H9 (cell line): ENCODE results near the gene ARHGAP12. TPM values are rescaled to one million over a fixed set of nuclear protein-coding genes. Genes with fewer than 3 reads are reported as not detected.

Experiments used
- DNase-seq: peaks from one replicate; pipeline ENCODE4 v3.0.0-alpha.2; 2017
- H2AFZ ChIP-seq: one replicate; pipeline ENCODE4 v1.6.1; 2013; ENCODE audit warnings: mild to moderate bottlenecking, low read length, control low read depth, moderate library complexity
- H2AK5ac ChIP-seq: 2 replicates; pipeline ENCODE4 v1.6.1; 2013; ENCODE audit warnings: low read length, control low read depth, mixed read lengths; ENCODE audit not compliant: insufficient read length
- H2BK120ac ChIP-seq: one replicate; pipeline ENCODE4 v1.6.1; 2013; ENCODE audit warnings: low read depth, mild to moderate bottlenecking, low read length, control low read depth, inconsistent platforms; ENCODE audit not compliant: poor library complexity, severe bottlenecking
- H2BK12ac ChIP-seq: 2 replicates; pipeline ENCODE4 v1.6.1; 2013; ENCODE audit warnings: low read length, control low read depth, mixed read lengths, low read depth; ENCODE audit not compliant: insufficient read length
- H2BK15ac ChIP-seq: 2 replicates; pipeline ENCODE4 v1.6.1; 2013; ENCODE audit warnings: low read depth, low read length, control low read depth
- H2BK20ac ChIP-seq: one replicate; pipeline ENCODE4 v1.6.1; 2013; ENCODE audit warnings: low read depth, mild to moderate bottlenecking, low read length, control low read depth, inconsistent platforms; ENCODE audit not compliant: poor library complexity, severe bottlenecking
- H2BK5ac ChIP-seq: 2 replicates; pipeline ENCODE4 v1.6.1; 2013; ENCODE audit warnings: low read length, control low read depth, mixed read lengths; ENCODE audit not compliant: insufficient read length
- H3K14ac ChIP-seq: 2 replicates; pipeline ENCODE4 v1.6.1; 2013; ENCODE audit warnings: low read length, control low read depth; ENCODE audit not compliant: insufficient read depth
- H3K18ac ChIP-seq: 2 replicates; pipeline ENCODE4 v1.6.1; 2013; ENCODE audit warnings: low read depth, mild to moderate bottlenecking, mixed read lengths, low read length, control low read depth; ENCODE audit not compliant: insufficient read length
- H3K23ac ChIP-seq: 2 replicates; pipeline ENCODE4 v1.6.1; 2013; ENCODE audit warnings: low read length, control low read depth, mixed read lengths, low read depth; ENCODE audit not compliant: insufficient read length
- H3K23me2 ChIP-seq: 2 replicates; pipeline ENCODE4 v1.6.1; 2013; ENCODE audit warnings: low read depth, mild to moderate bottlenecking, mixed read lengths, low read length, control low read depth; ENCODE audit not compliant: insufficient read length, poor library complexity, severe bottlenecking
- H3K27ac ChIP-seq: 2 replicates; pipeline ENCODE4 v1.5.1; 2013; ENCODE audit warnings: low read length, control low read depth, mixed read lengths, low read depth; ENCODE audit not compliant: insufficient read length
- H3K27me3 ChIP-seq: 2 replicates; pipeline ENCODE4 v1.6.1; 2013; ENCODE audit warnings: low read length, control low read depth, inconsistent platforms; ENCODE audit not compliant: insufficient read depth
- H3K4ac ChIP-seq: 2 replicates; pipeline ENCODE4 v1.6.1; 2013; ENCODE audit warnings: low read depth, mild to moderate bottlenecking, control low read depth, inconsistent platforms, low read length, moderate library complexity
- H3K4me1 ChIP-seq: 2 replicates; pipeline ENCODE4 v1.6.1; 2013; ENCODE audit warnings: low read length, control low read depth, inconsistent platforms; ENCODE audit not compliant: insufficient read depth
- H3K4me2 ChIP-seq: 2 replicates; pipeline ENCODE4 v1.6.1; 2013; ENCODE audit warnings: low read length, control low read depth, mixed read lengths; ENCODE audit not compliant: insufficient read length, insufficient read depth
- H3K56ac ChIP-seq: 2 replicates; pipeline ENCODE4 v1.6.1; 2013; ENCODE audit warnings: low read depth, mild to moderate bottlenecking, mixed read lengths, low read length, control low read depth; ENCODE audit not compliant: insufficient read length
- H3K79me1 ChIP-seq: 2 replicates; pipeline ENCODE4 v1.6.1; 2013; ENCODE audit warnings: low read depth, mild to moderate bottlenecking, moderate library complexity, low read length, control low read depth, inconsistent platforms; ENCODE audit not compliant: insufficient read depth, poor library complexity, severe bottlenecking
- H3K79me2 ChIP-seq: 2 replicates; pipeline ENCODE4 v1.6.1; 2013; ENCODE audit warnings: low read length, control low read depth, inconsistent platforms; ENCODE audit not compliant: insufficient read depth
- H3K9ac ChIP-seq: 2 replicates; pipeline ENCODE4 v1.6.1; 2013; ENCODE audit warnings: low read length, control low read depth, mixed read lengths; ENCODE audit not compliant: insufficient read length; ENCODE audit errors: extremely low read depth
- H3K9me3 ChIP-seq: one replicate; pipeline ENCODE4 v1.6.1; 2013; ENCODE audit warnings: low read depth, low read length, inconsistent platforms; ENCODE audit not compliant: control insufficient read depth
- H3T11ph ChIP-seq: one replicate; pipeline ENCODE4 v1.6.1; 2013; ENCODE audit warnings: mild to moderate bottlenecking, low read length, control low read depth, inconsistent platforms
- H4K20me1 ChIP-seq: one replicate; pipeline ENCODE4 v1.6.1; 2013; ENCODE audit not compliant: control insufficient read depth, insufficient read length, insufficient read depth
- H4K5ac ChIP-seq: 2 replicates; pipeline ENCODE4 v1.6.1; 2013; ENCODE audit warnings: low read depth, mild to moderate bottlenecking, mixed read lengths, low read length, control low read depth; ENCODE audit not compliant: insufficient read length
- H4K8ac ChIP-seq: replicated peaks from 2 replicates; pipeline ENCODE4 v1.6.1; 2013; ENCODE audit warnings: low read length, control low read depth, mixed read lengths, low read depth; ENCODE audit not compliant: insufficient read length
- H4K91ac ChIP-seq: 2 replicates; pipeline ENCODE4 v1.6.1; 2013; ENCODE audit warnings: low read depth, mild to moderate bottlenecking, moderate library complexity, mixed read lengths, low read length, control low read depth; ENCODE audit not compliant: insufficient read length
- H3K27ac Mint-ChIP-seq, 3 experiments: 2 replicates in 2 of 3; 3 replicates in 1 of 3; pipeline ENCODE4 v1.8.0; 2020 to 2021; ENCODE audit warnings: mixed read lengths in 3 of 3, mild to moderate bottlenecking in 1 of 3, moderate library complexity in 1 of 3
- H3K27me3 Mint-ChIP-seq: 2 replicates; pipeline ENCODE4 v1.8.0; 2021; ENCODE audit warnings: low read depth, mild to moderate bottlenecking, moderate library complexity, mixed read lengths
- H3K36me3 Mint-ChIP-seq, 3 experiments: 2 replicates in 2 of 3; 3 replicates in 1 of 3; pipeline ENCODE4 v1.8.0; 2020 to 2021; ENCODE audit warnings: low read depth in 3 of 3, mixed read lengths in 3 of 3; ENCODE audit not compliant: insufficient read depth in 1 of 3
- H3K4me1 Mint-ChIP-seq, 2 experiments: 2 replicates each; pipeline ENCODE4 v1.8.0; 2020; ENCODE audit warnings: mixed read lengths in 2 of 2
- H3K4me3 Mint-ChIP-seq, 2 experiments: 2 replicates in 1 of 2; 3 replicates in 1 of 2; pipeline ENCODE4 v1.8.0; 2020 to 2021; ENCODE audit warnings: mild to moderate bottlenecking in 2 of 2, mixed read lengths in 2 of 2, moderate library complexity in 1 of 2
- H3K9me3 Mint-ChIP-seq, 2 experiments: 2 replicates in 1 of 2; 3 replicates in 1 of 2; pipeline ENCODE4 v1.8.0; 2020; ENCODE audit warnings: mild to moderate bottlenecking in 2 of 2, mixed read lengths in 2 of 2, moderate library complexity in 1 of 2
- CTCF ChIP-seq: fragments of 200-600 bp; sonication (generic); conservative IDR thresholded peaks from 3 replicates; pipeline ENCODE4 v1.8.0; 2021; ENCODE audit warnings: antibody characterized with exemption, mild to moderate bottlenecking
- WGBS: extraction: QIAGEN DNeasy Blood & Tissue Kit; methylation state at CpG from one replicate; pipeline ENCODE4 v1.1.7; 2013; ENCODE audit warnings: missing lambda C conversion rate, low lambda C conversion rate, mixed read lengths; ENCODE audit not compliant: insufficient read length; ENCODE audit errors: extremely low coverage; 5-methylcytosine and 5-hydroxymethylcytosine counted together
- total RNA-seq: library from RNA; stranded (reverse); gene quantifications from 2 replicates; pipeline ENCODE4 v1.2.1, GENCODE V29; 2021

ARHGAP12 gene
- total RNA-seq, 1 experiment from 2014 or later, result 34.3 TPM

DNA sequence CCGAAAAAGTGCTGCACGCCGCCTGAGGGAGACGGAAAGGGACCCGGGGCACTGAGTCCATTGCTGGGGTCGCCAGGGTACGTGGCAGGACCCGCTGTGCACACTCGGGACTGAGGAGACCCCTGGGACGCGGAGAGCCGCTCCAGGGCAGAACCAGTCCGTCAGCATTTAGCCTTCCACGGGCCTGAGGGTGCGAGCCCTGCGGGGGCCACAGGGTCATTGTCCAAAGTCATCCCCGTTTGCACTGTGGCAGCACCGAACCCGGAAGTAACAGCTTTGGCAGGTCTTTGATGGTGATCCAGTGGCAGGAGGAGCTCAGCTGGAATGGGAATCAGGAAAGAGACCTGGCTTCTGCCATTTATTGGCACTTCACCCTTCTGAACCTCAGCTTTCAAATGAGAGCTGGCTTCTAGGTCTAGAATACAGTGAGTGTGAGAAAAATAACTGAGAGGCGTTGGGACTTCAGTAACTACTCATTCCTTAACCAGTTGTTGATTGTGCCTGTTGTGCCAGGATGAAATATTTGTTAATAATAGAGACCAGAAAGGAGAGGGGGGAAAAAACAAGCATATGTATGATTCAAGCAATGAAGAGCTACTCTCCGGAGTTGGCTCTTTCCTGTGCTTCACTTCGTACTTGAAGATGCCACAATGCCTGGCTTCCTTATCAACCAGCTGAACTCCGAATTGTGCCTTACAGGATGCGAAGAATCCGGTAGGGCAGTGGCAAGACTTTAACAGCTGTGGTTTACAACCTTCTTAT is 811 bp upstream of the ARHGAP12 start:
- Mint-ChIP-seq H3K4me1 (peaks cover 25 to 28% of the 10 kb centered on the region in 2 experiments), H3K27ac (peak overlapping the region in 2 of 3 experiments; percentile 92 to 95; a peak in 5 of 7 replicates), H3K27me3 (no peaks in the 10 kb centered on the region), H3K36me3 (peaks cover 0 to 1% (median 0%) of the 10 kb centered on the region in 3 experiments; a peak in 3 of 7 replicates), H3K4me3 (peak overlapping the region; percentile 86 to 91), H3K9me3 (no peaks in the 10 kb centered on the region; a peak in 1 of 5 replicates)
- H2BK15ac ChIP-seq, result no peak overlapping the region
- no peak overlapping the region for H3T11ph ChIP-seq
- H2BK12ac ChIP-seq, result no peak overlapping the region
- peak; percentile 46 for DNase-seq
- H3K56ac ChIP-seq, result no peak overlapping the region
- H3K9ac ChIP-seq, result peak overlapping the region; percentile 52
- no peaks in the 10 kb centered on the region for H3K27me3 ChIP-seq
- peaks cover 10% of the 10 kb centered on the region for H3K23me2 ChIP-seq
- no peaks in the 10 kb centered on the region for H3K9me3 ChIP-seq
- H4K91ac ChIP-seq, result no peak overlapping the region
- peak overlapping the region; percentile 87 for H3K4me2 ChIP-seq
- peaks cover 23% of the 10 kb centered on the region; the same call in 1 of the 2 replicates for H3K79me2 ChIP-seq
- H3K4ac ChIP-seq, result no peak overlapping the region
- no peak overlapping the region for H2BK120ac ChIP-seq
- no peak overlapping the region for H3K23ac ChIP-seq
- H3K79me1 ChIP-seq, result peaks cover 5% of the 10 kb centered on the region
- H4K8ac ChIP-seq, result no peak overlapping the region
- no peak overlapping the region; the same call in 1 of the 2 replicates for H3K14ac ChIP-seq
- no CpG with 5 or more reads among the region's 25 CpGs for WGBS
- H3K18ac ChIP-seq, result no peak overlapping the region
- H3K27ac ChIP-seq, result no peak overlapping the region
- no peak overlapping the region for H2BK20ac ChIP-seq
- H2AK5ac ChIP-seq, result no peak overlapping the region
- H2AFZ ChIP-seq, result no peak overlapping the region
- no peak for TF ChIP-seq CTCF
- H4K20me1 ChIP-seq, result no peaks in the 10 kb centered on the region
- no peak overlapping the region for H4K5ac ChIP-seq
- 0 out of 2 replicates have a peak, but pooled peaks cover 3% of the 10 kb centered on the region for H3K4me1 ChIP-seq
- H2BK5ac ChIP-seq, result no peak overlapping the region
